ENCODE data around the gene NFAM1.

DNA sequence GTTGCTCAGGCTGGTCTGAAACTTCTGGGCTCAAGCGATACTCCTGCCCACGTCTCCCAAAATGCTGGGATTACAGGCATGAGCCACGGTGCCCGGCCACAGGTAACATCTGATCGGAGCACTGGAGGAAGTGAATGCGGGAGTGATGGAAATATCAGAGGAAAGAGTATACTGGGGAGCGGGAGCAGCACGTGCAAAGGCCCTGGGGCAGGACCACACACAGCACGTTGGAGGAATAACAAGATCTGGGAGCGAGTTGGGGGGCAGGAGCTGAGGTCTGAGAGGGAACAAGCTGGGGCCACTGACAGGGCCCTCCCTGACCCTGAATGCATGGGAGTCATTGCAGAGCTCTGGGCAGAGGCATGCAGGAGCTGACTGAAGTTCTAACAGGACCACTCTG lies 70.7 kb downstream of the NFAM1 start:
- TF ChIP-seq, protein P1, sequence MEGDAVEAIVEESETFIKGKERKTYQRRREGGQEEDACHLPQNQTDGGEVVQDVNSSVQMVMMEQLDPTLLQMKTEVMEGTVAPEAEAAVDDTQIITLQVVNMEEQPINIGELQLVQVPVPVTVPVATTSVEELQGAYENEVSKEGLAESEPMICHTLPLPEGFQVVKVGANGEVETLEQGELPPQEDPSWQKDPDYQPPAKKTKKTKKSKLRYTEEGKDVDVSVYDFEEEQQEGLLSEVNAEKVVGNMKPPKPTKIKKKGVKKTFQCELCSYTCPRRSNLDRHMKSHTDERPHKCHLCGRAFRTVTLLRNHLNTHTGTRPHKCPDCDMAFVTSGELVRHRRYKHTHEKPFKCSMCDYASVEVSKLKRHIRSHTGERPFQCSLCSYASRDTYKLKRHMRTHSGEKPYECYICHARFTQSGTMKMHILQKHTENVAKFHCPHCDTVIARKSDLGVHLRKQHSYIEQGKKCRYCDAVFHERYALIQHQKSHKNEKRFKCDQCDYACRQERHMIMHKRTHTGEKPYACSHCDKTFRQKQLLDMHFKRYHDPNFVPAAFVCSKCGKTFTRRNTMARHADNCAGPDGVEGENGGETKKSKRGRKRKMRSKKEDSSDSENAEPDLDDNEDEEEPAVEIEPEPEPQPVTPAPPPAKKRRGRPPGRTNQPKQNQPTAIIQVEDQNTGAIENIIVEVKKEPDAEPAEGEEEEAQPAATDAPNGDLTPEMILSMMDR (IDR thresholded peaks at IDR 0.05; ENCODE audit: poor library complexity): no peak
- TF ChIP-seq EZH2phosphoT487 (IDR thresholded peaks at IDR 0.05; ENCODE audit: low read depth, severe bottlenecking, unreplicated experiment) (no peak), EZH2 (IDR thresholded peaks at IDR 0.05; ENCODE audit: borderline replicate concordance) (no peak)
